Retinal pigment epithelial cell (primary cell): Measurements from ENCODE around the gene GFRA1.
"Not testable (repeated sequence)": the region's sequence is repeated elsewhere in the genome, so short reads cannot be mapped to it uniquely, and the experiment has no call there.

Source experiments
- DNase-seq: peaks from one replicate; pipeline ENCODE4 v3.0.0-alpha.2; 2010; ENCODE audit warnings: low read depth
- H3K4me3 ChIP-seq: 2 replicates; pipeline ENCODE4 v1.5.1; 2011; ENCODE audit warnings: mild to moderate bottlenecking, low read length, control low read depth, moderate library complexity
- TF ChIP-seq, protein P1 (sequence below): conservative IDR thresholded peaks from 2 replicates; pipeline ENCODE4 v1.5.1; 2011; ENCODE audit warnings: low read depth, low read length, control low read depth, inconsistent platforms

Gene GFRA1

GRCh38 chr10:116063107-116063506, 209.9 kb downstream of the GFRA1 start:
- H3K4me3 ChIP-seq: no peak overlapping the region
- no peak for DNase-seq
- TF ChIP-seq, protein P1, sequence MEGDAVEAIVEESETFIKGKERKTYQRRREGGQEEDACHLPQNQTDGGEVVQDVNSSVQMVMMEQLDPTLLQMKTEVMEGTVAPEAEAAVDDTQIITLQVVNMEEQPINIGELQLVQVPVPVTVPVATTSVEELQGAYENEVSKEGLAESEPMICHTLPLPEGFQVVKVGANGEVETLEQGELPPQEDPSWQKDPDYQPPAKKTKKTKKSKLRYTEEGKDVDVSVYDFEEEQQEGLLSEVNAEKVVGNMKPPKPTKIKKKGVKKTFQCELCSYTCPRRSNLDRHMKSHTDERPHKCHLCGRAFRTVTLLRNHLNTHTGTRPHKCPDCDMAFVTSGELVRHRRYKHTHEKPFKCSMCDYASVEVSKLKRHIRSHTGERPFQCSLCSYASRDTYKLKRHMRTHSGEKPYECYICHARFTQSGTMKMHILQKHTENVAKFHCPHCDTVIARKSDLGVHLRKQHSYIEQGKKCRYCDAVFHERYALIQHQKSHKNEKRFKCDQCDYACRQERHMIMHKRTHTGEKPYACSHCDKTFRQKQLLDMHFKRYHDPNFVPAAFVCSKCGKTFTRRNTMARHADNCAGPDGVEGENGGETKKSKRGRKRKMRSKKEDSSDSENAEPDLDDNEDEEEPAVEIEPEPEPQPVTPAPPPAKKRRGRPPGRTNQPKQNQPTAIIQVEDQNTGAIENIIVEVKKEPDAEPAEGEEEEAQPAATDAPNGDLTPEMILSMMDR: no peak

DNA sequence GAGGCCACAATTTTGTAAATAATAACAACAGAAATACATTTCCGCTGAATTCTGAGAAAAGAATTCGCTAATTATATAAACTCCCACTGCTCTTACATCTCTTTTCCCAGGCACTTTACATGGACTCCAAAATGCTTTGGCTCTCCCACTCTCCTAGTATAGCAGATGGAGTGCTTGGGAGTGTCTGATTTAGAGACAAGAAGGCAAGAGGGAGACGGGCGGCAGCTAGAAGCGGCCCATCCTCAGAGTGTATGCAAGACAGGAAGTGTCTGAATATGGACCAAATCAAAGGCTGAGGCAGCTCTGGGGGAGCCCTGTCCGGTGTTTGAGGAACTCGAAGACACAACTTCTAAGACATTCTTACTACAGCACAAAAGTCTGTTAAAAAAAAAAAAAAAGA, 212.1 kb downstream of the GFRA1 start:
- TF ChIP-seq, protein P1: no peak
- DNase-seq: no peak
- no peak overlapping the region for H3K4me3 ChIP-seq

DNA sequence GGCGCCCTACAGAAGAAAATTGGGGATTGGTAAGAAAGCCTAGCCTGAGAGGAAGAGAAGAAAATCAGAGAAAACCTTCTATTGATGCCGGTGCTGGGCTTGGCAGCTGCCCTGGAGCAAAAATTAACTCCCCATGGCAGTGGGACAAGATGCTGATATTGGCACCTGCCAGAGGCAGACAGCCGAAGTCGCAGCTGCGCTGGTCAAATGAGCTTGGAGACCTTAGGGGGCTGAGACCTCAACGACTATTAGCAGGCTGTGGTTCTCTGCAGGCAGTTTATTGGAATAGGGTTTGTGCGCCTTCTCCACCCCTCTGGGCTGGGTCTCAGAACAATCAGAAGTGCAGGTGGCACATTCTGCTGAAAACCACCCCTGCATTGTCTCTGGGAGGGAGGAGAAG, 213.7 kb downstream of the GFRA1 start:
- TF ChIP-seq, protein P1: no peak
- no peak overlapping the region for H3K4me3 ChIP-seq
- no peak for DNase-seq

- H3K4me3 ChIP-seq: no peak overlapping the region
- no peak for DNase-seq
Measured at GRCh38 chr10:116056445-116057293, 216.3 kb downstream of the GFRA1 start.

GRCh38 chr10:116055917-116056252, 217.1 kb downstream of the GFRA1 start:
- DNase-seq: no peak
- TF ChIP-seq, protein P1: no peak
- H3K4me3 ChIP-seq: no peak overlapping the region

More at GRCh38 chr10:116056445-116057293, 216.3 kb downstream of the GFRA1 start:
- TF ChIP-seq, protein P1: no peak

GRCh38 chr10:116055252-116055916, 217.6 kb downstream of the GFRA1 start:
- no peak overlapping the region for H3K4me3 ChIP-seq
- DNase-seq: no peak
- TF ChIP-seq, protein P1: no peak

GRCh38 chr10:116053910-116054309, 219.1 kb downstream of the GFRA1 start:
- DNase-seq: no peak
- TF ChIP-seq, protein P1: no peak
- H3K4me3 ChIP-seq: no peak overlapping the region

DNA sequence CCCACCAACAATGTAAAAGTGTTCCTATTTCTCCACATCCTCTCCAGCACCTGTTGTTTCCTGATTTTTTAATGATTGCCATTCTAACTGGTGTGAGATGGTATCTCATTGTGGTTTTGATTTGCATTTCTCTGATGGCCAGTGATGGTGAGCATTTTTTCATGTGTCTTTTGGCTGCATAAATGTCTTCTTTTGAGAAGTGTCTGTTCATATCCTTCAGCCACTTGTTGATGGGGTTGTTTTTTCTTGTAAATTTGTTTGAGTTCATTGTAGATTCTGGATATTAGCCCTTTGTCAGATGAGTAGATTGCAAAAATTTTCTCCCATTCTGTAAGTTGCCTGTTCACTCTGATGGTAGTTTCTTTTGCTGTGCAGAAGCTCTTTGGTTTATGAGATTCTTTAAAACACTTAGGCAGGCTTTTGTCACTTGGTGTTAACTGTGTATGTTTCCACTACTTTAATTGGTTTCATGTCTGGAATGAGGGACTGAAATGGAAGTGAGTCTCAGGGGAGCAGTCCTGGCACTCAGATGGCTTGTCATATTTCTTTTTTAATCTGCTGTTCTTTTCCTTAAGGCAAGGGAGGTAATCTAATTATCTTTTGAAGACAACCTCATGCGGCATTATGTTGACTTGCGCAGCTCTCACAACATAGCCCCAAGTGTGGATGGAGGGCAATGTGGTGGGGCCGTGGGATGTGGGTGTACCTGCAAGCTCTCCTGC, 219.8 kb downstream of the GFRA1 start:
- DNase-seq, H3K4me3 ChIP-seq: not testable (repeated sequence)

DNA sequence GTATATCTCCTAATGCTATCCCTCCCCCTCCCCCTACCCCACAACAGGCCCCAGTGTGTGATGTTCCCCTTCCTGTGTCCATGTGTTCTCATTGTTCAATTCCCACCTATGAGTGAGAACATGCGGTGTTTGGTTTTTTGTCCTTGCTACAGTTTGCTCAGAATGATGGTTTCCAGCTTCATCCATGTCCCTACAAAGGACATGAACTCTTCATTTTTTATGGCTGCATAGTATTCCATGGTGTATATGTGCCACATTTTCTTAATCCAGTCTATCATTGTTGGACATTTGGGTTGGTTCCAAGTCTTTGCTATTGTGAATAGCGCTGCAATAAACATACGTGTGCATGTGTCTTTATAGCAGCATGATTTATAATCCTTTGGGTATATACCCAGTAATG, 220.5 kb downstream of the GFRA1 start:
- not testable (repeated sequence) for H3K4me3 ChIP-seq, DNase-seq
